C4-2B (cell line): ENCODE results near the gene POPDC2.

Experiments
- ZFX ChIP-seq: fragments of 450-650 bp; IDR thresholded peaks from 2 replicates; pipeline ENCODE4 v1.6.1; 2017
- TF ChIP-seq, protein P1 (sequence below): fragments of 450-650 bp; conservative IDR thresholded peaks from 2 replicates; pipeline ENCODE4 v1.5.1; 2017; ENCODE audit warnings: mild to moderate bottlenecking

DNA sequence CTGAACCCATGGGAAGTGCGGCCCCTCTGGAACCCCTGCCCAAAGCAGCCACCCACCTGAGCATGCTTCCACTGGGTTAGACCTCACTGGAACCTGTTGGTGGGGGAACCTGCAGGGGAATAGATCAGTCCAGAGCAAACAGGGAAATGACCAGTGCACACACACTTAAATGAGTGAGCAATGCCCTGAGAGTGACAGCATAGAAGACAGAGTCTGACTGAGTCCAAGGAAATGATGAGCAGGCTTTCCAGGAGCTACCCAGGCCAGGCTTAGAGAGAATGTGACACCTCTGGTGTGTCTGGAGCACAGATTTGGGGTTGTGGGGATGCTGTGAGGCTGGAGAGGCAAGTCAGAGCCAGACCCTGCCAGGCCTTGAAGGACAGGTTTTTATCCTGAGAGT lies 34.2 kb downstream of the POPDC2 start:
- TF ChIP-seq, protein P1, sequence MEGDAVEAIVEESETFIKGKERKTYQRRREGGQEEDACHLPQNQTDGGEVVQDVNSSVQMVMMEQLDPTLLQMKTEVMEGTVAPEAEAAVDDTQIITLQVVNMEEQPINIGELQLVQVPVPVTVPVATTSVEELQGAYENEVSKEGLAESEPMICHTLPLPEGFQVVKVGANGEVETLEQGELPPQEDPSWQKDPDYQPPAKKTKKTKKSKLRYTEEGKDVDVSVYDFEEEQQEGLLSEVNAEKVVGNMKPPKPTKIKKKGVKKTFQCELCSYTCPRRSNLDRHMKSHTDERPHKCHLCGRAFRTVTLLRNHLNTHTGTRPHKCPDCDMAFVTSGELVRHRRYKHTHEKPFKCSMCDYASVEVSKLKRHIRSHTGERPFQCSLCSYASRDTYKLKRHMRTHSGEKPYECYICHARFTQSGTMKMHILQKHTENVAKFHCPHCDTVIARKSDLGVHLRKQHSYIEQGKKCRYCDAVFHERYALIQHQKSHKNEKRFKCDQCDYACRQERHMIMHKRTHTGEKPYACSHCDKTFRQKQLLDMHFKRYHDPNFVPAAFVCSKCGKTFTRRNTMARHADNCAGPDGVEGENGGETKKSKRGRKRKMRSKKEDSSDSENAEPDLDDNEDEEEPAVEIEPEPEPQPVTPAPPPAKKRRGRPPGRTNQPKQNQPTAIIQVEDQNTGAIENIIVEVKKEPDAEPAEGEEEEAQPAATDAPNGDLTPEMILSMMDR, result no peak
- no peak for TF ChIP-seq ZFX
